ENCODE data around the gene EMP2.

The EMP2 gene

DNA sequence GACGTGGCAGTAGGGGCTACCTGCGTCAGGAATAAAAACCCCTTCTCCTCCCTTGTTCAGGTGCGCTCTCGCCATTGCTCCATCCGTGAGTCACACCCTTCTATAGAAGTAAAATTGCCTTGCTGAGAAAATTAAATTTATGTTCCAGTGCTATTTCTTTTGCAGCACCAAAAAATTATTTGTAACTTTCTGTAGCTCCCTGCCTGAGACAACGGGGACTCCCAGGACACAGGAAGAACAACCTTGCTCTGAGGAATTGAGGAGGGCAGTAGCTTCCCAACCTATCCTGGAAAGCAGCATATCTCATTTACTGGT lies 85.4 kb downstream of the EMP2 start:
- Histone ChIP-seq H3K4me3 (IDR thresholded peaks at IDR 0.05; ENCODE audit: insufficient read depth, low read depth, low read length) (no peak overlapping the region), H4K20me1 (ENCODE audit: insufficient read depth) (no peaks in the 10 kb centered on the region), H3K79me2 (ENCODE audit: insufficient read depth, low read depth) (no peaks in the 10 kb centered on the region), H3K27ac (no peak overlapping the region), H3K9ac (no peak overlapping the region), H3K4me1 (ENCODE audit: low read depth, poor library complexity, severe bottlenecking) (no peaks in the 10 kb centered on the region), H3K27me3 (ENCODE audit: insufficient read depth, low read depth) (no peaks in the 10 kb centered on the region), H3K4me2 (no peak overlapping the region), H2AFZ (ENCODE audit: low read depth) (no peak overlapping the region), H3K36me3 (ENCODE audit: insufficient read depth) (no peaks in the 10 kb centered on the region)
- TF ChIP-seq, protein P1, sequence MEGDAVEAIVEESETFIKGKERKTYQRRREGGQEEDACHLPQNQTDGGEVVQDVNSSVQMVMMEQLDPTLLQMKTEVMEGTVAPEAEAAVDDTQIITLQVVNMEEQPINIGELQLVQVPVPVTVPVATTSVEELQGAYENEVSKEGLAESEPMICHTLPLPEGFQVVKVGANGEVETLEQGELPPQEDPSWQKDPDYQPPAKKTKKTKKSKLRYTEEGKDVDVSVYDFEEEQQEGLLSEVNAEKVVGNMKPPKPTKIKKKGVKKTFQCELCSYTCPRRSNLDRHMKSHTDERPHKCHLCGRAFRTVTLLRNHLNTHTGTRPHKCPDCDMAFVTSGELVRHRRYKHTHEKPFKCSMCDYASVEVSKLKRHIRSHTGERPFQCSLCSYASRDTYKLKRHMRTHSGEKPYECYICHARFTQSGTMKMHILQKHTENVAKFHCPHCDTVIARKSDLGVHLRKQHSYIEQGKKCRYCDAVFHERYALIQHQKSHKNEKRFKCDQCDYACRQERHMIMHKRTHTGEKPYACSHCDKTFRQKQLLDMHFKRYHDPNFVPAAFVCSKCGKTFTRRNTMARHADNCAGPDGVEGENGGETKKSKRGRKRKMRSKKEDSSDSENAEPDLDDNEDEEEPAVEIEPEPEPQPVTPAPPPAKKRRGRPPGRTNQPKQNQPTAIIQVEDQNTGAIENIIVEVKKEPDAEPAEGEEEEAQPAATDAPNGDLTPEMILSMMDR (conservative IDR thresholded peaks at IDR 0.05; ENCODE audit: low read depth, low read length): no peak

DNA sequence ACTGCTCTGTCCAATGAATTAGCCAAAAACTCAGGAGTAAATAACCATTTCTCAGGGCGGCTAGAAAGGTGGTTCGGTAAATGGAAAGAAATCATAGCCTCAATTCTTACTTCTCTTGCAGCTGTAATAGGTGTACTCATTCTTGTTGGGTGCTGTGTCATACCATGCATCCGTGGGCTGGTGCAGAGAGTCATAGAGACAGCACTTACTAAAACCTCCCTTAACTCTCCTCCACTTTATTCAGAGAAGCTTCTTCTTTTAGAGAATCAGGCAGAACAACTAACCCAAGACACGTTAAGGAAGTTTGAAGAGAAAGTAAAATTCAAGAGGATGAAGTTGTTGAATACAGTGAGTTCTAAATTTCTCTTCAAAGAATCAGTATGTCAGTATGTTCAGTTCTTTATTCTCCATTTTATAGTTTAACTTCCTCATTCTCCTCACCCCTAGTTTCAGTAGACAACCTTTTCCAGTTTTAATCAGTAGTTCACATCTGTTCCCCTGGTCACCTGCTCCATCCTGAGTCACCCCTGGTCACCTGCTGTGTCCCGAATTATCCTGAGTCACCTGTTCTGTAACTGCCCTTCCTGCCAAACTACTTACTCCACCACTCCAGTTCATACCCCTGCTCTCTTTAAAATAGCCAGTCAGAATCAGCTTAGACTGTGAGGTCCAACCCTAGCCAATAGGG lies 85.9 kb downstream of the EMP2 start:
- H3K27ac ChIP-seq: no peak overlapping the region
- H4K20me1 ChIP-seq (ENCODE audit: insufficient read depth): no peaks in the 10 kb centered on the region
- H3K36me3 ChIP-seq (ENCODE audit: insufficient read depth): no peaks in the 10 kb centered on the region
- no peaks in the 10 kb centered on the region for H3K4me1 ChIP-seq (ENCODE audit: low read depth, poor library complexity, severe bottlenecking)
- no peaks in the 10 kb centered on the region for H3K79me2 ChIP-seq (ENCODE audit: insufficient read depth, low read depth)
- H3K4me3 ChIP-seq (IDR thresholded peaks at IDR 0.05; ENCODE audit: insufficient read depth, low read depth, low read length): no peak overlapping the region
- H2AFZ ChIP-seq (ENCODE audit: low read depth): no peak overlapping the region
- H3K4me2 ChIP-seq: no peak overlapping the region
- no peaks in the 10 kb centered on the region for H3K27me3 ChIP-seq (ENCODE audit: insufficient read depth, low read depth)
- H3K9ac ChIP-seq: no peak overlapping the region
- TF ChIP-seq, protein P1 (conservative IDR thresholded peaks at IDR 0.05; ENCODE audit: low read depth, low read length): no peak

- no peak overlapping the region for H3K27ac ChIP-seq
- H3K9ac ChIP-seq: no peak overlapping the region
- no peak overlapping the region for H3K4me2 ChIP-seq
- H4K20me1 ChIP-seq (ENCODE audit: insufficient read depth): no peaks in the 10 kb centered on the region
- no peaks in the 10 kb centered on the region for H3K79me2 ChIP-seq (ENCODE audit: insufficient read depth, low read depth)
- TF ChIP-seq, protein P1 (conservative IDR thresholded peaks at IDR 0.05; ENCODE audit: low read depth, low read length): no peak
- H3K27me3 ChIP-seq (ENCODE audit: insufficient read depth, low read depth): no peaks in the 10 kb centered on the region
- no peaks in the 10 kb centered on the region for H3K36me3 ChIP-seq (ENCODE audit: insufficient read depth)
- no peaks in the 10 kb centered on the region for H3K4me1 ChIP-seq (ENCODE audit: low read depth, poor library complexity, severe bottlenecking)
- no peak overlapping the region for H2AFZ ChIP-seq (ENCODE audit: low read depth)
- no peak overlapping the region for H3K4me3 ChIP-seq (IDR thresholded peaks at IDR 0.05; ENCODE audit: insufficient read depth, low read depth, low read length)
These were observed 87.1 kb downstream of the EMP2 start for GRCh38 chr16:10493276-10493675.

DNA sequence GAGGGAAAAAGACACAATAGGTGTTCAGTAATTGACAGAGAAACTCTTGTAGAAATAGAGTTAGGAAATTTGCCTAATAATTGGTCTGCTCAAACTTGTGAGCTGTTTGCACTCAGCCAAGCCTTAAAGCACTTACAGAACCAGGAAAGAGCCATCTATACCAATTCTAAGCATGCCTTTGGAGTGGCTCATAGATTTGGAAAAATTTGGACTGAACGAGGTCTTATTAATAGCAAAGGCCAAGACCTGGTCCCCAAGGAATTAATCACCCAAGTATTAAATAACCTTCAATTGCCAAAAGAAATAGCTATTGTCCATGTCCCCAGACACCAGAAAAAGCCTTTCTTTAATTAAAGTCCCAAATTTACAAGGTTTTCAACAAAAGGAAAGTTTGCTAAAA lies 90.3 kb downstream of the EMP2 start:
- Histone ChIP-seq H3K36me3 (ENCODE audit: insufficient read depth) (no peaks in the 10 kb centered on the region), H3K4me2 (no peak overlapping the region), H3K79me2 (ENCODE audit: insufficient read depth, low read depth) (no peaks in the 10 kb centered on the region), H3K9ac (no peak overlapping the region), H3K4me3 (IDR thresholded peaks at IDR 0.05; ENCODE audit: insufficient read depth, low read depth, low read length) (no peak overlapping the region), H3K27me3 (ENCODE audit: insufficient read depth, low read depth) (no peaks in the 10 kb centered on the region), H2AFZ (ENCODE audit: low read depth) (no peak overlapping the region), H3K4me1 (ENCODE audit: low read depth, poor library complexity, severe bottlenecking) (no peaks in the 10 kb centered on the region), H4K20me1 (ENCODE audit: insufficient read depth) (no peaks in the 10 kb centered on the region), H3K27ac (no peak overlapping the region)
- TF ChIP-seq, protein P1 (conservative IDR thresholded peaks at IDR 0.05; ENCODE audit: low read depth, low read length): no peak

All from KMS-11 (cell line).